ENCODE measurements around the gene SF3B2.

GRCh38 chr11:66006134-66006890 lies 45.9 kb upstream of the SF3B2 start:
- TF ChIP-seq, protein P1, sequence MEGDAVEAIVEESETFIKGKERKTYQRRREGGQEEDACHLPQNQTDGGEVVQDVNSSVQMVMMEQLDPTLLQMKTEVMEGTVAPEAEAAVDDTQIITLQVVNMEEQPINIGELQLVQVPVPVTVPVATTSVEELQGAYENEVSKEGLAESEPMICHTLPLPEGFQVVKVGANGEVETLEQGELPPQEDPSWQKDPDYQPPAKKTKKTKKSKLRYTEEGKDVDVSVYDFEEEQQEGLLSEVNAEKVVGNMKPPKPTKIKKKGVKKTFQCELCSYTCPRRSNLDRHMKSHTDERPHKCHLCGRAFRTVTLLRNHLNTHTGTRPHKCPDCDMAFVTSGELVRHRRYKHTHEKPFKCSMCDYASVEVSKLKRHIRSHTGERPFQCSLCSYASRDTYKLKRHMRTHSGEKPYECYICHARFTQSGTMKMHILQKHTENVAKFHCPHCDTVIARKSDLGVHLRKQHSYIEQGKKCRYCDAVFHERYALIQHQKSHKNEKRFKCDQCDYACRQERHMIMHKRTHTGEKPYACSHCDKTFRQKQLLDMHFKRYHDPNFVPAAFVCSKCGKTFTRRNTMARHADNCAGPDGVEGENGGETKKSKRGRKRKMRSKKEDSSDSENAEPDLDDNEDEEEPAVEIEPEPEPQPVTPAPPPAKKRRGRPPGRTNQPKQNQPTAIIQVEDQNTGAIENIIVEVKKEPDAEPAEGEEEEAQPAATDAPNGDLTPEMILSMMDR (conservative IDR thresholded peaks at IDR 0.05), result no peak
- no peak for TF ChIP-seq ZFX (IDR thresholded peaks at IDR 0.05)

Data from C4-2B (cell line).